Activated CD4-positive, alpha-beta T cell treated with anti-CD3 and anti-CD28 coated beads, Interleukin-2, amount 50 U/mL, for 16 hours (primary cell): Measurements from ENCODE around the gene EGFL7.
A peak's percentile ranks its signal among the peaks of the same experiment; 100 is the strongest.

ENCODE experiments used
- DNase-seq: peaks from one replicate; pipeline ENCODE4 v3.0.0-alpha.2; 2020

The EGFL7 gene

DNA sequence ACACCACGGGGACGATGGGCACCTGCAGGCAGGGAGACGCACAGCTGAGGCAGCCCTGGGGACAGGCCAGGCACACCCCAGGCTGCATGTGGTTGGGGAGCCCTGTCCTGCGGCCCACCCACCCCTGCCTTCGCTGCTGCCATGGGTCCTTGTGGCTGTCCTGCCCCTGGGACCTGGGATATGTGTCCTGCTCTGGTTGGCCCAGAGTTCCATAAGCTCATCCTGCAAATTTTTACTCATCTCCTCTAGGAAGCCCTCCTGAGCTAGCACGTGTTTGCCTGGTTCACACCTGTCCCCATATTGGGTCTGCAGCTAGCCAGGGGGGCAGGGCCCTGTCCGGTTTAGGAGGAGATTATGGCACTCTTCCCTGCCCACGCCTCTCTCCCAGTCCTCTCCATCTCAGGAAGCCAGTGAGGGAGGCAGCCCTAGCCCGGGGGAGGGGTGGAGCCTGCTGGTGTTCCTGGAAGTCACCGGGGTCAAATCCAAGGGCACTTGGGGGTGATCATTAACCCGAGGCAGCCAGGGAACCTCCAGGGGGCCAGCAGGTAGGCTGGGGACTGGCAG is 12.2 kb downstream of the EGFL7 start:
- DNase-seq = no peak

DNA sequence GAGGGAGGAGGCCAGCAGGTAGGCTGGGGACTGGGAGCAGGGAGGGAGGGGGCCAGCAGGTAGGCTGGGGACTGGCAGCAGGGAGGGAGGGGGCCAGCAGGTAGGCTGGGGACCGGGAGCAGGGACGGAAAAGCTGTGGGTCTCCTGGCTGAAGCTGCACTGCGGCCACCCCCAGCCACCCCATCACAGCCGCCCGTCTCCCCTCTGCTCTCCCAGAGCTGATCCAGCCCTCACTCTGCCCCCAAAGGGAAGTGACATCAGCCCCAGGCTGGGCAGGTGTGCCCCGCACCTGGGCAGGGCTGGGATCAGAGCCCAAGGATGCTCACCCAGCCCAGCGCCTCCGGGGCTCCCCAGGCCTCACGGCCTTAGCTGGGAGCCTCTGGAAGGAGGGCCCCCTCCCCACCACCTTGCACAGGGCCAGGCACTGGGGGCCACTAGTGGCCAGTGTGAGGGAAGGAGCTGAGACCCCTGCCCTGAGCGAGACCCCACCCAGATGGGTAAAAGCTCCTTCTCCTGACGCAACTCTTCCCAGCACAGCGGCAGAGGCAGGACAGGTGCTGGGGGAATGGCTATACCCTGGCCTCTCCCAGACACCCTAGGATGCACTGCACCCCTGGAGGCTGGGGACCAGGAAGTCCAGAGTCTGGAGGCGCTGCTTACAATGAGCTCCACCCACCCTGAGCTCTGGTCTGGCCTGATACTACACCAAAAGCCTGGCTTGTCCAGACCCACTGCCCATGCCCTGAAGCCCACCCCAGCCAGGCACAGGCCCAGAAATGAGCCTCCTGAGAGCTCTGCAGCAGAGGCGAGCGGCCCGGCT is 13.0 kb downstream of the EGFL7 start:
- DNase-seq = no peak

DNA sequence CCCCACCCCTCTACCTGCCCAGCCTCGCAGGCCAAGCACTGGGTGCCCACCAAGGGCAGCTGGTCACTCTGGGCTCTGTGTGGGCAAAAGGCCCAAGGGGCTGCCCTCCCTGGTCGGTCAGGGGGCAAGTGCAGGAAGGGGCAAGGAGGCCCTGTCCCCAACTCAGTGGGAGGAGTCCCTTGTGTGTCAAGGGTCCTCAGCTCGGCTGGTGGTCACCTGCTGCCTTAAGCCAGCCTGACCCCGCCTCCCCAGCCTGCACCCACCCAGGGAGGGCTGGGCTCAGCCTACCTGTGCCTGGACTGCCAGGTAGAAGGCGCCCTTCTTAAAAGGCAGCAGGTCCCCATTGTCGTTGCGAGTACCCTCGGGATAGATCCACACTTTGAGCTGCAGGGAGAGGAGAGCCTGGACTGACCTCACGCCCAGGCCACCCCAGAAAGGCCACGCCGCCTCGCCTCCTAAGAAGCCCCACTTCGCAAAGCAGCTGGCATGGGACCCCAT is 13.6 kb downstream of the EGFL7 start:
- DNase-seq = no peak

DNA sequence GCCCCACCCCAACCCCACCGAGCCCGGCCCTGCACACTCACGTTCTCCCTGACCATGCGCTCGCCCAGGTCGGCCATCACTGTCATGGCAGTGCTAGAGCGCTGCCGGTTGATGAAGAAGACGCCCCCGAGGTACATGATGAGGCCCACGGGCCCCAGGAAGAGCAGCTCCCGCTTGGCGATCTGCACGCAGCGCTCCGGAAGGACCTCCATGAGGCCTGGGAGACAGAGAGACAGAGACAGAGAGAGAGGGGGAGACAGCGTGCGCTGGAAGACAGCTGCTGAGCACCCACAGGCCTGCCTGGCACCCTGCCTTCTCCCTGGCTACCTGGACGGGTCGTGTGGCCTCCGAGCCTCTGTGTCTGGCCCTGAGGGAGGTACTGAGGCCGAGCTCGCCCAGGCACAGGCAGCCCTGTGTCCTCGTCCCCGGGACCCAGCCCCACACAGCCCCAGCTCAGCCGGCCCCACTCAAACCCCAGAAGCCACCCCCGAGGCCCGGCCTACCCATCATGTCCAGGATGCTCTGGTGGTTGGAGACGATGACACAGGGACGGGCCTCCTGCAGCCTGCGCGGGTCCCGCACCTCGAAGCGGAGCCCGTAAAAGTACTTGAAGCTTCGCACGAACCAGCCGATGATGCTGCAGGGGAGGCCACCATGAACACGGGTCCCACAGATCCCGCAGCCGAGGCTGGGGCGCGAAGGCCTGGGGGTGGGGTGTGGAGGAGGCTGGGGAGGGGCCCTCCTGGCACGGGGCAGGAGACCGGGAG is 14.4 kb downstream of the EGFL7 start:
- DNase-seq = no peak

DNA sequence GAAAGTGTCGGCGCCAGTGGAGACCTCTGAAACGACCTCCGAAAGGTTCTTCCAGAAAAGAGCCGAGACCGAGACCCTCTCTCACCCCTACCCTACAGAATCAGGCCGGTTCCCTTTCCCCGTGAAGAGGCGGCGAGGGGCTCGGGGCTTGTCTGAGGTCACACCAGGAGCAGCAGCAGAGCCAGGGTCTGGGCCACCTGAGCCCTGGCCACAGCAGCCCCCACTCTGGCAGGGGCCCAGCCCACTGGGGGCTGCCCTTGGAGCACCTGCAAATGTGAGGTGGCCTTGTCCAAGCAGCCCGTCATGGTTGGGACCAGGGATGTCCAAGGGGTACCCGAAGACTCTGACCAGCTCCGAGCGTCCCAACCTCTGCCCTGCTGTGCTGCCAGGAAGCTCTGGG is 15.3 kb downstream of the EGFL7 start:
- no peak for DNase-seq

- DNase-seq = no peak
Observed at GRCh38 chr9:136678624-136679023, 15.9 kb downstream of the EGFL7 start.

- DNase-seq = no peak
Observed at GRCh38 chr9:136679431-136679941, 16.8 kb downstream of the EGFL7 start.

DNA sequence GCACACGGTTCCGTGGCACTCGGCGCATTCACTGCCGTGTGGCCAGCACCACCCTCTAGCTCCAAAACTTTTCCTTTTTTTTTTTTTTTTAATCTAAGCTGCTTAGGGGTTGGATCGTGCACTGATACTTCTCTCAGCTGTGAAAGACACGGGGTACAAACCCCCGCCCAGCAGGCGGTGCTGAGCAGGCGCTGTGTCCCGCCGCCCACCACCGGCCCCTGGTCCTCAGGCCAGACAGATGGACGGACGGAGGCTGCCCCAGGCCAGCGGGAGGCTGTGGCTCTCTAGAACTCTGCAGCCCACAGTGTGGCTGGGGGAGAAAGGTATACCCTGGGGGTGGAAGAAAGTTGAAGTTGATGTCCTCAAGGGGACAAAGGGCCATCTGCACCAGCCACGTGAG is 18.3 kb downstream of the EGFL7 start:
- no peak for DNase-seq

DNA sequence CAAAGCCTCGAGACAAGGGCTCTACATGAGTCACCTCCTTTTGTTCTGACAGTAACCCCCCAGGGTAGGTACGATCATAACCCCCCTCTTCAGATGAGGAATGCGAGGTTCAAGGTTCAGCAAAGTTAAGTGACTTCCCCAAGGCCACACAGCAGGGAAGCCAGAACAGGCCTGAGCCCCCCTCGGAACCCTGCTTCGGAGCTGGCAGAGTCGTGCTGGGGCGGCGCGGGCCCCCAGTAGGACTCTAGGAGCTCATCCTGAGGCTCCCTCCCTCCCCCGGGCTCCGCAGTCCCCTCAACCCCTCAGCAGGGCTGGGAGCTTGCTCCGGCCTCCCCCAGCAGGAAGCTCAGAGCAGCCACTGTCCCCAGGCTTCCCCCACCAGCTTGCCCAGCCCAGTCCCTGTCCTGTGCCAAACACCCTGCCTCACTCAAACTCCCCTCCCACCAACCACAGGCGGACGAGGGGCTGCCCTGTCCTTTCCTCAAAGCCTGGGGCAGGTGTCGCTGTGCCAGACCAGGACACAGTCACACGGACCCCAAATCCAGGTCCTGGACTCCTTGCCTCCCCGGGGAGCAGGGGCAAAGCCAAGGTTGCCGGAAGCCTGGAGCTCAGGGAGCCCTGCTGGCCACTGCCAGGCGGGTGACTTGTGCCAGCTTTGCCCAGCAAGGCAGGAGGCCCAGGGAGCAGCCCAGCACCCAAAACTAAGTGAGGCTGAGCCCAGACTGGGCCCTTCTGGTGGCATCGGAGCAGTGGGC is 19.4 kb downstream of the EGFL7 start:
- DNase-seq = no peak

- DNase-seq = no peak
Observed at GRCh38 chr9:136682710-136683109, 20.0 kb downstream of the EGFL7 start.

- no peak for DNase-seq
Observed at GRCh38 chr9:136683173-136683745, 20.5 kb downstream of the EGFL7 start.

DNA sequence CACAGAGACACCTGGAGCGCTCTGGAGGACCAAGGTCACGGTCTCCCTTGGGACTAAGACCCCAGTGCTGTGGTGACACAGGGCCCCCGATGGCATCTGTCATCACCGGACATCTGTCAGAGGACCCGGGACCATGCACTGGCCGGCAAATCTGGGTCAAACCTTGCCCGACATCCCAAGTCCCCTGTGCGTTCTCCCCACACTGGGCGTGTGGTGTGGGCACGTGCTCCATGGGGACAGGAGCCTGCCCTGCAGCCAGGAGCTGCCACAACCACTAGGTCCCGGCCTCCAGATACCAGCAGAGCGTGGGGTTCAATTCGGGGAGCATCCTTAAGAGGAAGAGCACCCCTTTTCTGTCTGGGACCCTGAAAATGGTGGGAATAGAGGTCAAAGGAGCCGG is 21.0 kb downstream of the EGFL7 start:
- DNase-seq = no peak

DNA sequence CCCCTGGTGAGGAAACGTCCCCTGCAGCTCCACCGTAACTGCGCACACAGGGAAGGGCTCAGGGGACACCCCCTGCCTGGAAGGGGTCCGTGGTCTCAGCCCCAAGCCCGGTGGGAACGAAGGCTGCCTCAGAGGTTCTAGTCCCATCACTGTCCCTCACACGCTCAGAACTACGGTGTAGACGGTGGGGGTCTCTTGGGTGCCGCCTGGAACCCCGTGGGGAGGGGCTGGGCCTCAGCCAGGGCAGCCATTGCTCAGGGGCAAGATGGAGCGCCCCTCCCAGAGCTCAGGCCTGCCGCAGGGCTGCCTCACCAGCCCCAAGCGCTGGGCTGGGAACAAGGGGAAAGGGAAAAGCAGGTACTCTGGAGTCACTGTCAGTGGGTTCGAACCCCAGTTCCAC is 21.6 kb downstream of the EGFL7 start:
- DNase-seq = no peak

GRCh38 chr9:136684799-136685198 is 22.1 kb downstream of the EGFL7 start:
- DNase-seq = no peak

GRCh38 chr9:136685216-136685615 is 22.5 kb downstream of the EGFL7 start:
- no peak for DNase-seq

DNA sequence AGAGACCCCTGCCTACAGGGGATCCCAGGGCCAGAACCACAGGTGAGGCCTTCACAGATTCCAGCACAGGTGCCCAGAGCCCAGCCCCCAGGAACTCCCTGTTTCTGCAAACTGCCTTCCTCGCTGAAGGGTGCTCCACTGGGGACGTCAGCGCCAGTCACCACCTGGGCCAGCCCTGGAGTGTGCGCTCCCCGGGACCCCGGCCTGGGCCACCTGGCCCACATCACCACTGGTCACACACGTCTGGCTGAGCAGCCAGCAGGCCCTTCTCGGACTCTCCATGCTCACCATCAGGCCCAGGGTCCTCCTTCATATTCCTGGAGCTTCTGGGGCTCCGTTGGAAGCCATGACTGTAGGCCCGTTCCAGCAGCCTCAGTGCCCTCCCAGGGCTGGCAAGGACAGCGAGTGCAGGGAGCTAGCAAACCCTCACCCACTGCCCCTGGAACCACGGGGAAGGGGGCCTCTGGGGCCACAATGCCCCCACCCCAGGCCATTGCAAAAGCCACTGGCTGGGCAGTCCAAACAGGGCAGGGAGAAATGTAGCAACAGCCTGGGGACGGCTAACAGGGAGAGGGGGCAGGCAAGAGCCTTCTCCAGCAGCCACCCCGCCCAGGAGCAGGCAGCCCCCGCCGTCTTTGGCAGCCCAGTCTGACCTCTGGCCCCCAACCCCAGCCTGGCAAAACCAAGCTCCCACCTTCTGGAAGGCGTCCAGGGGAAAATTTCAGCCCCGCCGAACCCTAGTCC is 23.2 kb downstream of the EGFL7 start:
- DNase-seq = no peak

DNA sequence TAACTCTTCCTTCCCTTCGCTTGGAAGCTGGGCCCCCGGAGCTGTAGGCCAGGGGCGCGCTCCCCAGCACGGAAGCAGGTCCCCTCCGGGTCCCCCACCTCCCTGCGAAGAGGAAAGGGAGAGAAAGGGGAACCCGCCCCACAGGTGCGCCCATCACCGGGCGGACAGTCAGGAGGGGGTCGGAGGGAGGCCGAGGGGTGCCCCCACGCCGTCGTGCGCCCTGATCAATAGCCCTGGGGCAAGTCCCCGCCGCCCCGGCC is 23.7 kb downstream of the EGFL7 start:
- DNase-seq = no peak

- DNase-seq = peak; percentile 67
Observed at GRCh38 chr9:136686794-136687711, 24.3 kb downstream of the EGFL7 start, which contains the start of gene AGPAT2. AGPAT2 (minus strand) TSS chr9:136687457; CDS start chr9:136687357, 100 bp downstream.

GRCh38 chr9:136687721-136688223 is 25.1 kb downstream of the EGFL7 start:
- DNase-seq = no peak

- no peak for DNase-seq
Observed at GRCh38 chr9:136688274-136689107, 25.8 kb downstream of the EGFL7 start.
